Measurements from ENCODE around the gene TEX261.
A peak's percentile ranks its signal among the peaks of the same experiment; 100 is the strongest.
"Not testable (repeated sequence)": the region's sequence is repeated elsewhere in the genome, so short reads cannot be mapped to it uniquely, and the experiment has no call there.

Gene TEX261

GRCh38 chr2:70994699-70995425 is at the start of gene TEX261:
Gene TEX261, minus strand, starts transcription at chr2:70994873. Its CDS starts 116 bp downstream, at chr2:70994757.
- DNase-seq, result peak; percentile 91 to 97 (median 95)

GRCh38 chr2:71043531-71044407 is 49.1 kb upstream of the TEX261 start:
- no peak for DNase-seq

- no peak for DNase-seq
These were observed 47.6 kb upstream of the TEX261 start for GRCh38 chr2:71042287-71042686.

- not testable (repeated sequence) for DNase-seq
These were observed 41.6 kb upstream of the TEX261 start for GRCh38 chr2:71036296-71036695.

- peak; percentile 17 to 35 (median 25) for DNase-seq
These were observed 29.0 kb upstream of the TEX261 start for GRCh38 chr2:71023553-71024243.

- not testable (repeated sequence) for DNase-seq
These were observed 26.7 kb upstream of the TEX261 start for GRCh38 chr2:71021394-71021793.

GRCh38 chr2:71019989-71020388 is 25.3 kb upstream of the TEX261 start:
- not testable (repeated sequence) for DNase-seq

- no peak for DNase-seq
These were observed 24.0 kb upstream of the TEX261 start for GRCh38 chr2:71018625-71019024.

GRCh38 chr2:71011786-71012185 is 17.1 kb upstream of the TEX261 start:
- not testable (repeated sequence) for DNase-seq

GRCh38 chr2:71008342-71008741 is 13.7 kb upstream of the TEX261 start:
- DNase-seq, result no peak

- DNase-seq, result no peak
These were observed 12.5 kb upstream of the TEX261 start for GRCh38 chr2:71006955-71007799.

GRCh38 chr2:71006323-71006722 is 11.7 kb upstream of the TEX261 start:
- no peak for DNase-seq

GRCh38 chr2:71005271-71006202 is 10.9 kb upstream of the TEX261 start:
- DNase-seq, result no peak

- no peak for DNase-seq
These were observed 10.2 kb upstream of the TEX261 start for GRCh38 chr2:71004857-71005256.

- DNase-seq, result no peak
These were observed 9.5 kb upstream of the TEX261 start for GRCh38 chr2:71003966-71004755.

GRCh38 chr2:71003396-71003795 is 8.7 kb upstream of the TEX261 start:
- no peak for DNase-seq

- DNase-seq, result no peak
These were observed 7.4 kb upstream of the TEX261 start for GRCh38 chr2:71001981-71002570.

GRCh38 chr2:71001592-71001927 is 6.9 kb upstream of the TEX261 start:
- DNase-seq, result no peak

- DNase-seq, result peak; percentile 75 to 85 (median 85)
These were observed 6.3 kb upstream of the TEX261 start for GRCh38 chr2:71000780-71001591.

Measured in suppressor macrophage treated with lipopolysaccharide for 1 hour (primary cell).